ENCODE results near the gene RAI1. TPM values are rescaled to one million over a fixed set of nuclear protein-coding genes. Genes with fewer than 3 reads are reported as not detected.

The RAI1 gene
- total RNA-seq, 1 donor from 2014 or later, result 31.1 TPM

GRCh38 chr17:17762744-17763105 is 81.5 kb downstream of the RAI1 start:
- no peaks in the 10 kb centered on the region for H3K27me3 ChIP-seq (ENCODE audit: low read depth)
- intact Hi-C loops (cut with DNase I), result no loop called here
- H3K4me3 ChIP-seq, result no peak overlapping the region
- peaks cover 6% of the 10 kb centered on the region for H3K36me3 ChIP-seq
- no peak for TF ChIP-seq CTCF (IDR thresholded peaks at IDR 0.05)
- H3K9me3 ChIP-seq, result no peaks in the 10 kb centered on the region
- DNase-seq (no peak), ATAC-seq (no peak)
- H3K4me1 ChIP-seq, result peaks cover 3% of the 10 kb centered on the region
- no peak overlapping the region for H3K27ac ChIP-seq

- intact Hi-C loops (cut with DNase I), result no loop called here
- TF ChIP-seq CTCF (IDR thresholded peaks at IDR 0.05), result no peak
- no peak for ATAC-seq
- no peak for DNase-seq
- Histone ChIP-seq H3K4me1 (peaks cover 7% of the 10 kb centered on the region), H3K4me3 (no peak overlapping the region), H3K36me3 (peaks cover 6% of the 10 kb centered on the region), H3K27me3 (ENCODE audit: low read depth) (no peaks in the 10 kb centered on the region), H3K27ac (no peak overlapping the region), H3K9me3 (no peaks in the 10 kb centered on the region)
These were observed 81.9 kb downstream of the RAI1 start for GRCh38 chr17:17763136-17763535.

- DNase-seq, result no peak
- Histone ChIP-seq H3K27ac (no peak overlapping the region), H3K4me3 (no peak overlapping the region), H3K4me1 (peaks cover 12% of the 10 kb centered on the region), H3K27me3 (ENCODE audit: low read depth) (no peaks in the 10 kb centered on the region), H3K9me3 (no peaks in the 10 kb centered on the region), H3K36me3 (peaks cover 6% of the 10 kb centered on the region)
- TF ChIP-seq CTCF (IDR thresholded peaks at IDR 0.05), result no peak
- intact Hi-C loops (cut with DNase I), result no loop called here
- ATAC-seq, result no peak
These were observed 82.5 kb downstream of the RAI1 start for GRCh38 chr17:17763734-17764133.

- no peak for TF ChIP-seq CTCF (IDR thresholded peaks at IDR 0.05)
- H3K4me1 ChIP-seq, result peaks cover 21% of the 10 kb centered on the region
- H3K36me3 ChIP-seq, result peaks cover 6% of the 10 kb centered on the region
- ATAC-seq (no peak), DNase-seq (no peak)
- H3K4me3 ChIP-seq, result no peak overlapping the region
- no peaks in the 10 kb centered on the region for H3K9me3 ChIP-seq
- no peak overlapping the region for H3K27ac ChIP-seq
- H3K27me3 ChIP-seq (ENCODE audit: low read depth), result no peaks in the 10 kb centered on the region
- intact Hi-C loops (cut with DNase I), result no loop called here
These were observed 84.3 kb downstream of the RAI1 start for GRCh38 chr17:17765359-17766076.

GRCh38 chr17:17766077-17766743 is 85.0 kb downstream of the RAI1 start:
- peaks cover 6% of the 10 kb centered on the region for H3K36me3 ChIP-seq
- no peak overlapping the region for H3K27ac ChIP-seq
- intact Hi-C loops (cut with DNase I), result no loop called here
- H3K4me1 ChIP-seq, result peaks cover 21% of the 10 kb centered on the region
- DNase-seq (no peak), ATAC-seq (no peak)
- H3K9me3 ChIP-seq, result no peaks in the 10 kb centered on the region
- no peak overlapping the region for H3K4me3 ChIP-seq
- no peaks in the 10 kb centered on the region for H3K27me3 ChIP-seq (ENCODE audit: low read depth)
- no peak for TF ChIP-seq CTCF (IDR thresholded peaks at IDR 0.05)
